ENCODE results near the gene APBB3. TPM values are rescaled to one million over a fixed set of nuclear protein-coding genes. Genes with fewer than 3 reads are reported as not detected.

The APBB3 gene
- total RNA-seq, 1 experiment from 2014 or later: 5.0 TPM

DNA sequence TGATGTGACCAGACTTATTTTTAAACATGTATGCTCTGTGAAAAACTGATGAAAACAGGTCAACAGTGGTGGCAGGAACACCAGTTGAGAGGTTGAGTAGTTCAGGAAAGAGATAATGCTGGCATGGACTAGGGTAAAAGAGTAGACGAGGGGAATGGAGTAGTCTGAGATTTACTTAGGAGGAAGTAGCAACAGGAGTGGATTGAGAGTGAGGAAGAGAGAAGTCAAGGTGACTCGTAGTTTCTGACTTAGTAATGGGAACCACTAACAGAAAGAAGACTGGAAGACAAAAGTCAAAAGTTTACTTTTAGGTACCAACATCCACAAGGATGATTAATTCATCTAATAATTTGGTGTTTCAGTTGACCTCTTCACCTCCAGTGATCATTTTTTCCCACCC is 10.7 kb downstream of the APBB3 start:
- DNase-seq (ENCODE audit: low read depth): no peak

DNA sequence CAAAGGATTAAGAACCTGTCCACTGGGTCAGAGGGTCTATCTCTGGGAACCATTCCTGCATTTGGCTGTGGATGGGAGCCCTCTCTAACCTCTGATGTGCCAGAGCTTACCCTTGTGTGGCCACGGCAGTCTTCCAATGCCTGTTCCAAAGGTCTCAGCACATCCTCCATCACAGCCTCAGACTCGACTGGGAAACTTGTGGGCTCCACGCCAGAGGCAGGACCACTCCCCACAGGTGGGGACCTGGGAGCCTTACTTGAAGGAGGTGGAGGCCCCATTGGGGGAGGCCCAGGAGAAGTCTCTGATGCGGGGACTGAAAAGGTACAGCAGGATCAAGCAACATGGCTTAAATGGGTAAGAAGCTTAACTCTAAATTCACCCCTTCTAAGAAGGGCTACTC is 12.5 kb downstream of the APBB3 start:
- DNase-seq (ENCODE audit: low read depth): no peak

DNA sequence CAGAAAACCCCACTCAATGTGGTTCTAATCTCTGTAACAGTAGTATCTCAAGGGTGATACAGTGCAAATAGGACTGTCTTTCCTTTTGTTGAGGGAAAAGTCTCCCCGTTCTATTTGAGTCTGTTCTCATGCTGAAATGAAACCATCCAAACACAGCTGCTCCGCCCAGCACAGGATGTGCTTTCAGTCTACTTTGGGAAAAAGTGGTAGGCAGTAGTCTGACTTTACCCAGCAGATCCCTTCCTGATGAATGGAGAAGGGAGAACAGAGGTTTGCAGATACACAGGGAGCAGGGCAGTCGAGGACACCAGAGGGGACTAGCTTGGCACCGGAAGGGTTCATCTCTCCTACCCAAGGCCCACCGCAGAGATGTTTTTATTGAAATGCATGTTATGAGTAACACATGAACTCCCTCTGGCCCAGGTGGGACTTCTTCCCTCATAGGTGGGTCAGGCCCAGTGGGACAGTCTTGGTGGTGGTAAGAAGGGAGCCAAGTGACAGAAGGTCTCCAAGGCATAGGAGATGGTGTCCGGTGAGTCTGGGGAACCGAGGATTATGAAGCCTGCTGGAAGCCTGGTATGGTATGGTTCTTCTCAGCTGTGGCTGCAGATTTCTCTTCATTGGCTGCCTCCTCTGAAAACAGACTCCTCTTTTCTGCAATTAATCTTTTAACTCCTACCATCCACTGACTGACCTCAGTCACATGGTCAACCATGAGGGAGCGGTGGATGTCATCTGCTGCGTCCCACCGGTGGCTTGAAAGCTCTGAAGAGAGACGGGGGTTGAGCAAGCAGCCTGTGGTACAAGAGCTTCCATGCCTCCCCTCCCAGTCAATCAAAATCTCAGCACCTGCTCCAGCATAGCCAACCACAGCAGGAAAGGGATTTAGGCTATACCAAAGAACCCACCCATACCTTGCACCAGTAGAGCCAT is 14.0 kb downstream of the APBB3 start:
- no peak for DNase-seq (ENCODE audit: low read depth)

DNA sequence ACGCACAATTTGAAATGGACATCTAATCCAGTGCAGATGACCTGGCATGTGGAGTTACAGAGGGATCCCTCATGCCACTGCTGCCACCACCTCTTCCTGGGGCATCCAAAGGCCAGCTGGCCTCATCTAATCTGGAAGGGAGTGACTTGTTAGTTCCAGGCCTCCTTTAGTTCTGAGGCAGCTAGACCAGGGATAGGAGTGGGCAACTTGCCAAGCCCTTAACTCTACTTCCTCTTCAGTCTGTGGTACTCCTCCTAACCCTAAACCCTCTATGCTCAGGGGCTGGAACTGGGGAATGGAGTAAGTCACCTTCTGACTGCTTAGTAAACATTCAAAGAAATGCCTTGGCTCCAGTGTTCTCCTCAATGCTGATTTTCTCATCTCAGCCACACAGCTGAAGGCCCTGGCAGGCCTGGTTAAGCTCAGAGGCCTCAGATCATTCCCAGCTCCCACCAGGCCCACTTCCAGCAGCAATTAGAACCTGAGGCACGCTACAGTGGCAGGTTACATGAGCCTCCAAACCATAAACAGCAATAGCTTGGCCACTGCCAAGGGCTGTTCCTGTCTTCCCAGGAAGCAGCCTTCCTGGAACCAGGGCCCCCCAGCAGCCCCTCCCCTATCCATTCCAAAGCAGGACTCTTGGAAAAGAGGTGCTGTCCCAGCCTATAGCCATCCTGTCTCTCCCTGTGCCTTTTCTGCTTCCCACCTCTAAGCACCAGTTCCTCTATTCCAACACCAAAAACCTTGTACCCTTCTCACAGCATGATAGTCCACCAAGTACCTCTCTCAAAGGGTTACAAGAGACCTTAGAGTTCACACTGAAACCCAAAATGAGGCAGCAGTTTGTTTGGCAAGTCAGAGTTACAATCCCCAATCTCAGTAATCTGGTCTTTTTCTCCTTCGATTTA is 14.9 kb downstream of the APBB3 start:
- no peak for DNase-seq (ENCODE audit: low read depth)

DNA sequence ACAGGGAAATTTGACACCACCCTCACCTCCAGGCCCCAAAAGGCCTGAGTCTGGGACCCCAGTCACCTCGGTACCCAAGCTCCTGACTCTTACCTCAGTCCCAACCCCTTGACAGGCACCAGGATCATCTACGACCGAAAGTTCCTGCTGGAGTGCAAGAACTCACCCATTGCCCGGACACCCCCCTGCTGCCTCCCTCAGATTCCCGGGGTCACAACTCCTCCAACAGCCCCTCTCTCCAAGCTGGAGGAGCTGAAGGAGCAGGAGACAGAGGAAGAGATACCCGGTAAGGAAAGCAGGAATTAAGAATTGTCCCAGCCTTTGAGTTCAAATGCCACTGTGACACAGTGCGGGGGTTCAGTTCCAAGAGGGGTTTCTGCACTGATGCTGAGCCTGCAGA is 15.6 kb downstream of the APBB3 start:
- no peak for DNase-seq (ENCODE audit: low read depth)

DNA sequence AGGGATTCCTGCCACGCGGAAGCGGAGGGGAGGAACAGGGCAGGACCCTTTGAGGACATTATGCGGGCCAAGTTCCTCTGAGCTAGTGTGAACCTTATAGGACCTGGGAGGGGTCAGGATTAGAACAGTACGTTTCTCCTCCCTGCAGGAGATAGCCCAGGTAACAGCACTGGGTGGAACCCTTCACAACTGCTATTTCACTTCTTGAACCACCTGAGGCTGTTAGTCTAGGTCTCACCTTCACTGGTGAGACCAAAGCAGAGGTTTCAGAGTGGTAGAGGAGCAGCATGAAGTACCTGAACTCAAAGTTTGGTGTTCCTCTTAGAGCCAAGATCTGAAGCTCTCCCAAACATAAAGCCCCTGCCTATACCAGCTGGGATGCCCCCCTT is 16.1 kb downstream of the APBB3 start:
- no peak for DNase-seq (ENCODE audit: low read depth)

DNA sequence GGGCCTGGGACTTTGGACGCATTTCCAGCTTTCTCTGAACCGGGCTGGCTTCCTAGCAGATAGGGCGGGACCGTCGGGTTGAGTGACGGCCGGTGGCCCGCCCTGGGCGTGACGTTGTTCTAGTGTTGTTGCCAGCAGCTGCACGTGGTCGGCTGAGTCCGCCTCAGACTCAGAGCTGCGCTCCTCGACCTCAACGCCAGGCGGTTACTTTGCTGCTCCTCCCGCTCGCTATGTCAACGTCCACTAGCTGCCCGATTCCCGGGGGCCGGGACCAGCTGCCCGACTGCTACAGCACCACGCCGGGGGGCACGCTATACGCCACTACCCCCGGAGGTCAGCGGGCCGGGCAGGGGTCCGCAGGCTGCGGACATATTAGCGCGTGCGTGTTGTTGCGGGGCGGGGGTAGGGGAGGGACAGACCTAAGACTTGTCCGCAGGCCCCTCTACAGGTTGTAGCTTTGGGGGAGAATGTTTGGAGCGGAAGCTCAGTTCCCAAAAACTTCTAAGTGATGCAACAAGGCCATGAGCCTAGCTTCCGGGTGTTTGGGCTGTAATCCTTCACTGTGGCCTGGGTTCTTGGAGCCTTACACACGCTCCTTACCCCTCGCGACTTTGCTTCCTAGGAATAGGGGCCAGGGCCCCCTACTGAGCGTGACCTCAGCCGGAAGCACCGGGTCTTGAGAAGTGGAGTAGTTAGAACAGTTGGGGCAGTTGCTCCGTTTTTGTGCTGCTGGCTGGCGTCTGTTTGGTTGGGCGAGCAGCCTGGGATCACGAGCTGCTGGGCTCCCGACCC is 16.7 kb downstream of the APBB3 start, which contains the start of gene EIF4EBP3:
Gene EIF4EBP3, plus strand, starts transcription at position 155 of the 792 bp plus-strand sequence. Its CDS starts 76 bp downstream, at position 231.
- peak; percentile 90 for DNase-seq (ENCODE audit: low read depth)

DNA sequence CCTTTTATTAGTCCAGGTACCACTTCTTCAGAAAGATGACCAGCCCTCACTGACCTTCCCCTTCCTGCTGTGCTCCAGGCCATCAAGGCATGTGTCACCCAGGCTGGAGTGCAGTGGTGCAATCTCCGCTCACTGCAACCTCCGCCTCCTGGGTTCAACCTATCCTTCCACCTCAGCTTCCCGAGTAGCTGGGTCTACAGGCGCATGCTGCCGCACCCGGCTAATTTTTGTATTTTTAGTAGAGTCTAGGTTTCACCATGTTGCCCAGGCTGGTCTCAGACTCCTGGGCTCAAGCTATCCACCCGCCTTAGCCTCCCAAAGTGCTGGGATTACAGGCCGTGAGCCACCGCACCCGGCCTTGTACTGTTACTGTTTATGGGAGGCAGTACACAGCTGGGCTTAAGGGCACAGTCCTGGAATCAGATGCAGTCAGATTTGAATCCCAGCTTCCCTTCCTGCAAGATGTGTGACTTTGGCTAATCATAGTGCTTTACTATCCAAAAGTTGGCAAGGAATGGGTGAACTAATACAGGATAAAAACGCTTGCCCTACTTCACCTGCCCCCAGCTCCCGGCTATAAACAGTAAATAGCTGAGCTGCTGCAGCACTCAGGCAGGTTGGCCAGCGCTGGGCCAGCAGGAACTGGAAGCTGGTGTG is 17.4 kb downstream of the APBB3 start:
- DNase-seq (ENCODE audit: low read depth): no peak

DNA sequence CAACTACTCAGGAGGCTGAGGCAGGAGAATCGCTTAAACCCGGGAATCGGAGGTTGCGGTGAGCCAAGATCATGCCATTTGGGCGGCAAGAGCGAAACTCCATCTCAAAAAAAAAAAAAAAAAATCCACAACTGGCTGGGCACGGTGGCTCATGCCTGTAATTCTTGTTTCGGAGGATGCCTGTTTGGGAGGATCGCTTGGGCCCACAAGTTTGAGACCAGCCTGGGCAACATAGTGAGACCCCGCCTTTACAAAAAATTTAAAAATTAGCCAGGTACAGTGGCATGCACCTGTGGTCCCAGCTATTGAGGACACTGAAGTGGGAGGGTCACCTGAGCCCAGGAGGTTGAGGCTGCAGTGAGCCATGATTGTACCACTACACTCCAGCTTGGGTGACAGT is 18.8 kb downstream of the APBB3 start:
- no peak for DNase-seq (ENCODE audit: low read depth)

DNA sequence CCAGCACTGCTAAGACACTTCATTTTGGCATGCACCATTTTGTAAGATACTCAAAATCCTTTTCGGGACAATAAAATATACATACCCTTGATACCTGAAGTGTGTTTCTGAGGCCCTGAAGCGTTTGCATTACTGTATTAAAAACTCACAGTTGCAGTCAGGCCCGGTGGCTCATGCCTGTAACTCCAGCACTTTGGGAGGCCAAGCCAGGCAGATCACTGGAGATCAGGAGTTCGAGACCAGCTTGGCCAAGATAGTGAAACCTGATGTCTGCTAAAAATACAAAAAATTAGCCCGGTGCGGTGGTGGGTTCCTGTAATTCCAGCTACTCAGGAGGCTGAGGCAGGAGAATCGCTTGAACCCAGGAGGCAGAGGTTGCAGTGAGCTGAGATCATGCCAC is 19.4 kb downstream of the APBB3 start:
- no peak for DNase-seq (ENCODE audit: low read depth)

DNA sequence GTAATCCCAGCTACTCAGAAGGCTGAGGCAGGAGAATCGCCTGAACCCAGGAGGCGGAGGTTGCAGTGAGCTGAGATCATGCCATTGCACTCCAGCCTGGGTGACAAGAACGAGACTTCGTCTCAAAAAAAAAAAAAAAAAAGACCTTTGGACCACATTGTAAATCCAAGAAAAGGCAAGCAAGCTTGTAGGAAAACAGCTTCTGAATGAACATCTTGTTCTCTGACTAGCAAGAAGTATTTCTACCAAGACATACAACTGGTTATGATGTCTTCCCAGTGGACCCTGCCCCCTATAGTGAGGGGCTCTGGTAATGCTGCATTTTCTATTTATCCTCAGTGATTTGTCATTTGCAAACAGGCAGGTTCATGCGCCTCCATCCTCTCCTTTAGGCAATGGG is 21.4 kb downstream of the APBB3 start:
- no peak for DNase-seq (ENCODE audit: low read depth)

DNA sequence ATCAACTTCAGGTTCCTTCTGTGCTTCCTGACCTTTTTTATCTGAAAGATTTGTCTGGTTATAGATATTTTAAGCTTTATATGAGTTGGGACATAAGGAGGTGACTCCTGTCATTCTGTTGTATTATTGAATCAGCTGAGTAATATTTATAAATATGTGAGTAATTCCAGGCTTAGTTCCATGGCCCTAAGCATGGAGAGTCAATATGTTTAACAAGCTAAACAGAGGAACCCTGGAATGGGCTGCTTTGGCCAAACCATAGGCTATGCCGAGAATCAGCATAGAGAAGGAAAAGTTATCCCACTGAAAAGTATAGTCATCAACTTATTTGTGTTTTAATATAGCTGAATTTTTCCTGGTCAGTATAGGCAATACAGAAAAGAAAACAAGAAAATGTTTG is 24.2 kb downstream of the APBB3 start:
- no peak for DNase-seq (ENCODE audit: low read depth)

DNA sequence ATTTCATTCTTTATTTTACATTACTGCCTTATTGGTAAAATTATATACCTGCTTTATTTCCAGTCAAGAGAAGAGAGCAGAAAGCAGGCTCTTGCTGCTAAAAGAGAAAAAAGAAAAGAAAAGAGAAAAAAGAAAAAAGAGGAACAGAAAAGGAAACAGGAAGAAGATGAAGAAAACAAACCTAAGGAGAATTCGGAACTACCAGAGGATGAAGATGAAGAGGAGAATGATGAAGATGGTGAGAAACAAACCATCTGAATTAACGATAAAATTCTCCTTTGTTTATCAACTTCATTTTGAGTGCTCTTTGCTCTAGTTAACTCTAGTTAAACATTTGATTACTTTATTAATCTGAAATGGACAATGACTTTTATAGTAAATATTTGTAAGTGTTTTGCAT is 40.4 kb downstream of the APBB3 start:
- DNase-seq (ENCODE audit: low read depth): no peak

DNA sequence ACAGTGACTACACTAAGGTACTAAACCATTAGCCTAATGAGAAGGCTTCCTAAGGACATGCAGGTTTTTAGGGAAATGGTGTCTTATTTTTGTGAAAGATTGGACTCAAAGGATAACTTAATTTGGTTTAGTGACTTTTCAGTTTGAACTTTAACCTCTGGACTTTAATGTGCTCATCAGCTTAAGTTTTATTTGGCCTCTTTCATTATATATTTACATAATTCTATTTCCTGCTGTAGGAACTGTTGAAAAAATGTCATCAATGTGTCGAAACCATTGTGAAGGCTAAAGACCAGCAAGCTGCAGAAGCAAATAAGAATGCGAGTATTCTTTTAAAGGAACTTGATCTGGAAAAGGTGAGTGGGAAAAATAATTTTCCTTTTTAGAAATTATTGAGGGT is 51.3 kb downstream of the APBB3 start:
- DNase-seq (ENCODE audit: low read depth): no peak

DNA sequence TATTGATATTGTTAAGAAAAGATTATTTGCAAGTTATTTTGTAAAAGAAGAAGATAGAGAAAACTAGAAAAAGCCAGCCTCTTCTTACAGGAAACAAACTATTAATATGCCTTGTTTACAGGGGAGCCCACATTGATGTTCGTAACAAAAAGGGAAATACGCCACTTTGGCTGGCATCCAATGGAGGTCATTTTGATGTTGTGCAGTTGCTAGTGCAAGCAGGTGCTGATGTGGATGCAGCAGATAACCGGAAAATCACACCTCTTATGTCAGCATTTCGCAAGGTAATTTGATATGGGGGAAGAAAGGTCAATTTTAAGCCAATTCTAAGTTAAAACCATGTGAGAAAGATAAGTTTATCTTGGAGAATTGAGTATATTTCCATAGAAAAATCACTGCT is 54.5 kb downstream of the APBB3 start:
- DNase-seq (ENCODE audit: low read depth): no peak

Other genes with a start within 250 kb of the APBB3 start
- 3.5 and 3.9 TPM in 2 replicates for gene HBEGF, start 218.0 kb downstream of the APBB3 start, total RNA-seq (2014; rRNA removed; shearing (Covaris generic))
- not detected in 2 replicates for gene SLC4A9, start 204.4 kb downstream of the APBB3 start, total RNA-seq (2014; rRNA removed; shearing (Covaris generic))
- gene ANKHD1, start 162.8 kb downstream of the APBB3 start, total RNA-seq (2014; rRNA removed; shearing (Covaris generic)): 31.4 and 35.2 TPM in 2 replicates
- gene EIF4EBP3, start 16.9 kb downstream of the APBB3 start, total RNA-seq (2014; rRNA removed; shearing (Covaris generic)): not detected in 2 replicates
- 47.7 and 57.1 TPM in 2 replicates for gene SRA1, start 7.1 kb downstream of the APBB3 start, total RNA-seq (2014; rRNA removed; shearing (Covaris generic))
- gene SLC35A4, start 230 bp upstream of the APBB3 start, total RNA-seq (2014; rRNA removed; shearing (Covaris generic)): 20.8 and 23.7 TPM in 2 replicates
- 0.20 and 0.96 TPM in 2 replicates for gene CD14, start 68.6 kb upstream of the APBB3 start, total RNA-seq (2014; rRNA removed; shearing (Covaris generic))
- gene TMCO6, start 74.9 kb upstream of the APBB3 start, total RNA-seq (2014; rRNA removed; shearing (Covaris generic)): 6.8 and 9.2 TPM in 2 replicates
- gene NDUFA2, start 83.0 kb upstream of the APBB3 start, total RNA-seq (2014; rRNA removed; shearing (Covaris generic)): 106 and 116 TPM in 2 replicates
- gene IK, start 83.2 kb upstream of the APBB3 start, total RNA-seq (2014; rRNA removed; shearing (Covaris generic)): 93.8 and 130 TPM in 2 replicates
- gene WDR55, start 100.3 kb upstream of the APBB3 start, total RNA-seq (2014; rRNA removed; shearing (Covaris generic)): 11.2 and 15.4 TPM in 2 replicates
- gene DND1, start 109.0 kb upstream of the APBB3 start, total RNA-seq (2014; rRNA removed; shearing (Covaris generic)): 0.10 and 0.12 TPM in 2 replicates
- 52.0 and 62.3 TPM in 2 replicates for gene HARS1, start 126.8 kb upstream of the APBB3 start, total RNA-seq (2014; rRNA removed; shearing (Covaris generic))
- gene HARS2, start 126.9 kb upstream of the APBB3 start, total RNA-seq (2014; rRNA removed; shearing (Covaris generic)): 22.6 and 25.5 TPM in 2 replicates
- gene ZMAT2, start 135.8 kb upstream of the APBB3 start, total RNA-seq (2014; rRNA removed; shearing (Covaris generic)): 44.6 and 45.5 TPM in 2 replicates
- gene PCDHA1, start 221.5 kb upstream of the APBB3 start, total RNA-seq (2014; rRNA removed; shearing (Covaris generic)): under 0.01 TPM in 1 of 2 replicates, not detected in the other
- not detected in 2 replicates for gene PCDHA2, start 230.3 kb upstream of the APBB3 start, total RNA-seq (2014; rRNA removed; shearing (Covaris generic))
- not detected in 2 replicates for gene PCDHA3, start 236.5 kb upstream of the APBB3 start, total RNA-seq (2014; rRNA removed; shearing (Covaris generic))
- gene PCDHA4, start 242.5 kb upstream of the APBB3 start, total RNA-seq (2014; rRNA removed; shearing (Covaris generic)): under 0.01 and 0.12 TPM in 2 replicates

Measured in RPMI7951 (cell line).